Ascending aorta (tissue), 2 donors: ENCODE results near the gene HSPA12A. TPM values are rescaled to one million over a fixed set of nuclear protein-coding genes. Genes with fewer than 3 reads are reported as not detected.
"Not testable (repeated sequence)": the region's sequence is repeated elsewhere in the genome, so short reads cannot be mapped to it uniquely, and the experiment has no call there.

Source experiments
- DNase-seq, 2 donors: peaks; one replicate each; pipeline ENCODE4 v3.0.0-alpha.2; 2019; ENCODE audit warnings: low spot score in 2 of 2
- H3K27ac ChIP-seq, 2 donors: fragments of 200-600 bp; sonication (generic); one replicate each; pipeline ENCODE4 v1.5.1; 2016 to 2017; ENCODE audit warnings: mild to moderate bottlenecking in 1 of 2
- H3K27me3 ChIP-seq: fragments of 200-600 bp; sonication (generic); one replicate; pipeline ENCODE4 v1.5.1; 2017
- H3K36me3 ChIP-seq, 2 donors: fragments of 200-600 bp; sonication (generic); one replicate each; pipeline ENCODE4 v1.5.1; 2016
- H3K4me1 ChIP-seq, 2 donors: fragments of 200-600 bp; sonication (generic); one replicate each; pipeline ENCODE4 v1.5.1; 2016 to 2017; ENCODE audit warnings: mild to moderate bottlenecking in 1 of 2
- H3K4me3 ChIP-seq, 2 donors: fragments of 200-600 bp; sonication (generic); one replicate each; pipeline ENCODE4 v1.5.1; 2016 to 2017; ENCODE audit warnings: mild to moderate bottlenecking in 1 of 2
- H3K9me3 ChIP-seq, 2 donors: fragments of 200-600 bp; sonication (generic); one replicate each; pipeline ENCODE4 v1.5.1; 2016
- CTCF ChIP-seq, 3 experiments: fragments of 200-600 bp in 2 of 3; fragments of 450-650 bp in 1 of 3; sonication (generic) in 2 of 3; IDR thresholded peaks; one replicate each; pipeline ENCODE4 v1.5.1; 2016 to 2019; ENCODE audit warnings: antibody characterized with exemption in 3 of 3, mild to moderate bottlenecking in 1 of 3, moderate library complexity in 1 of 3
- intact Hi-C: fragments of 100-400 bp; cut with DNase I; formaldehyde crosslinking; loops from one replicate; pipeline ENCODE4 v1.15.1; 2023
- total RNA-seq: library from RNA; depleted of rRNA; stranded (reverse); fragments of >200 nt; gene quantifications from one replicate; pipeline ENCODE4 v1.1.0, GENCODE V29; 2016

The HSPA12A gene
- total RNA-seq, 1 donor from 2014 or later: 5.5 TPM

- no peak for TF ChIP-seq CTCF (IDR thresholded peaks at IDR 0.05)
- Histone ChIP-seq H3K9me3 (no peaks in the 10 kb centered on the region), H3K4me1 (peaks cover 0 to 5% of the 10 kb centered on the region in 2 donors), H3K27me3 (no peaks in the 10 kb centered on the region), H3K27ac (no peak overlapping the region), H3K36me3 (no peaks in the 10 kb centered on the region), H3K4me3 (no peak overlapping the region)
- intact Hi-C loops: no loop called here
- DNase-seq: no peak
Measured at GRCh38 chr10:116712519-116712918, 29.8 kb downstream of the HSPA12A start.

- H3K9me3 ChIP-seq, H3K4me1 ChIP-seq, H3K36me3 ChIP-seq, DNase-seq, intact Hi-C loops, H3K4me3 ChIP-seq, H3K27ac ChIP-seq, H3K27me3 ChIP-seq: not testable (repeated sequence)
Measured at GRCh38 chr10:116711803-116712202, 30.6 kb downstream of the HSPA12A start.

- Histone ChIP-seq H3K36me3 (no peaks in the 10 kb centered on the region), H3K27me3 (no peaks in the 10 kb centered on the region), H3K4me3 (no peak overlapping the region), H3K27ac (no peak overlapping the region), H3K4me1 (peaks cover 0 to 5% of the 10 kb centered on the region in 2 donors), H3K9me3 (no peaks in the 10 kb centered on the region)
- intact Hi-C loops: no loop called here
- TF ChIP-seq CTCF (IDR thresholded peaks at IDR 0.05): no peak
- DNase-seq: no peak
Measured at GRCh38 chr10:116710076-116710475, 32.3 kb downstream of the HSPA12A start.

GRCh38 chr10:116708877-116709276, 33.5 kb downstream of the HSPA12A start:
- Histone ChIP-seq H3K9me3 (no peaks in the 10 kb centered on the region), H3K27me3 (no peaks in the 10 kb centered on the region), H3K4me3 (no peak overlapping the region), H3K4me1 (peaks cover 0 to 5% of the 10 kb centered on the region in 2 donors), H3K36me3 (no peaks in the 10 kb centered on the region), H3K27ac (no peak overlapping the region)
- TF ChIP-seq CTCF (IDR thresholded peaks at IDR 0.05): no peak
- no peak for DNase-seq
- intact Hi-C loops: loop anchor here (2.0 kb wide), 1 partner anchor 34 kb away; the partner anchor contains the start of gene HSPA12A

GRCh38 chr10:116708391-116708821, 34.0 kb downstream of the HSPA12A start:
- Histone ChIP-seq H3K27me3 (no peaks in the 10 kb centered on the region), H3K4me3 (no peak overlapping the region), H3K36me3 (no peaks in the 10 kb centered on the region), H3K4me1 (peaks cover 0 to 5% of the 10 kb centered on the region in 2 donors), H3K9me3 (no peaks in the 10 kb centered on the region), H3K27ac (peak overlapping the region; percentile 50 to 59)
- TF ChIP-seq CTCF (IDR thresholded peaks at IDR 0.05): no peak
- intact Hi-C loops: loop anchor here (2.0 kb wide), 1 partner anchor 34 kb away; the partner anchor contains the start of gene HSPA12A
- no peak for DNase-seq

- H3K36me3 ChIP-seq: no peaks in the 10 kb centered on the region
- peaks cover 0 to 5% of the 10 kb centered on the region in 2 donors for H3K4me1 ChIP-seq
- no peaks in the 10 kb centered on the region for H3K27me3 ChIP-seq
- intact Hi-C loops: loop anchor here (2.0 kb wide), 1 partner anchor 35 kb away; the partner anchor contains the start of gene HSPA12A
- no peak for DNase-seq
- no peaks in the 10 kb centered on the region for H3K9me3 ChIP-seq
- no peak overlapping the region for H3K4me3 ChIP-seq
- H3K27ac ChIP-seq: peak overlapping the region; percentile 50 to 59
- TF ChIP-seq CTCF (IDR thresholded peaks at IDR 0.05): no peak
Measured at GRCh38 chr10:116707981-116708380, 34.4 kb downstream of the HSPA12A start.
